ENCODE data around the gene HDGFL1.

GRCh38 chr6:22569281-22570184 lies at the start of gene HDGFL1:
- TF ChIP-seq, protein P1, sequence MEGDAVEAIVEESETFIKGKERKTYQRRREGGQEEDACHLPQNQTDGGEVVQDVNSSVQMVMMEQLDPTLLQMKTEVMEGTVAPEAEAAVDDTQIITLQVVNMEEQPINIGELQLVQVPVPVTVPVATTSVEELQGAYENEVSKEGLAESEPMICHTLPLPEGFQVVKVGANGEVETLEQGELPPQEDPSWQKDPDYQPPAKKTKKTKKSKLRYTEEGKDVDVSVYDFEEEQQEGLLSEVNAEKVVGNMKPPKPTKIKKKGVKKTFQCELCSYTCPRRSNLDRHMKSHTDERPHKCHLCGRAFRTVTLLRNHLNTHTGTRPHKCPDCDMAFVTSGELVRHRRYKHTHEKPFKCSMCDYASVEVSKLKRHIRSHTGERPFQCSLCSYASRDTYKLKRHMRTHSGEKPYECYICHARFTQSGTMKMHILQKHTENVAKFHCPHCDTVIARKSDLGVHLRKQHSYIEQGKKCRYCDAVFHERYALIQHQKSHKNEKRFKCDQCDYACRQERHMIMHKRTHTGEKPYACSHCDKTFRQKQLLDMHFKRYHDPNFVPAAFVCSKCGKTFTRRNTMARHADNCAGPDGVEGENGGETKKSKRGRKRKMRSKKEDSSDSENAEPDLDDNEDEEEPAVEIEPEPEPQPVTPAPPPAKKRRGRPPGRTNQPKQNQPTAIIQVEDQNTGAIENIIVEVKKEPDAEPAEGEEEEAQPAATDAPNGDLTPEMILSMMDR (IDR thresholded peaks at IDR 0.05): no peak
- TF ChIP-seq POLR2A (IDR thresholded peaks at IDR 0.05): no peak

Data from thyroid gland (tissue), 4 donors.